ENCODE results near the gene KCTD4.

The KCTD4 gene

DNA sequence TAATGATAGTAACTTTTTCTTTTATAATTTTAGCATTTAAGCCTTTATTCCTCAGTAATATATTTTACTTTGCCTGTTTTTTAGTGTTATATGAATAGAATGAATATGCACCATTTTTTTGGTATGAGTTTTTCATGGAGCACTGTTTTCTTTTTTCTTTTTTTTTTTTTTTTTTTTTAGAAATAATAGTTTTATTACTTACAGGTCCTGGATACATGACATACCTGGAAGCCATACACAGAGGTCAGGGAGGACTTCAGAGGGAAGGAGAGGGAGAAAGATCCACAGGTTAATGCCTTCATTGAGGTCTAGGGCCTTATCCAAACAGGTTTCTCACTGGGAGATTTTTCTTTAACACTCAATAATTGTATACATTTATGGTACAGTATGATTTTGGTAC is 26.4 kb downstream of the KCTD4 start:
- DNase-seq = no peak

- no peak for DNase-seq
These were observed 32.3 kb downstream of the KCTD4 start for GRCh38 chr13:45168555-45168930.

DNA sequence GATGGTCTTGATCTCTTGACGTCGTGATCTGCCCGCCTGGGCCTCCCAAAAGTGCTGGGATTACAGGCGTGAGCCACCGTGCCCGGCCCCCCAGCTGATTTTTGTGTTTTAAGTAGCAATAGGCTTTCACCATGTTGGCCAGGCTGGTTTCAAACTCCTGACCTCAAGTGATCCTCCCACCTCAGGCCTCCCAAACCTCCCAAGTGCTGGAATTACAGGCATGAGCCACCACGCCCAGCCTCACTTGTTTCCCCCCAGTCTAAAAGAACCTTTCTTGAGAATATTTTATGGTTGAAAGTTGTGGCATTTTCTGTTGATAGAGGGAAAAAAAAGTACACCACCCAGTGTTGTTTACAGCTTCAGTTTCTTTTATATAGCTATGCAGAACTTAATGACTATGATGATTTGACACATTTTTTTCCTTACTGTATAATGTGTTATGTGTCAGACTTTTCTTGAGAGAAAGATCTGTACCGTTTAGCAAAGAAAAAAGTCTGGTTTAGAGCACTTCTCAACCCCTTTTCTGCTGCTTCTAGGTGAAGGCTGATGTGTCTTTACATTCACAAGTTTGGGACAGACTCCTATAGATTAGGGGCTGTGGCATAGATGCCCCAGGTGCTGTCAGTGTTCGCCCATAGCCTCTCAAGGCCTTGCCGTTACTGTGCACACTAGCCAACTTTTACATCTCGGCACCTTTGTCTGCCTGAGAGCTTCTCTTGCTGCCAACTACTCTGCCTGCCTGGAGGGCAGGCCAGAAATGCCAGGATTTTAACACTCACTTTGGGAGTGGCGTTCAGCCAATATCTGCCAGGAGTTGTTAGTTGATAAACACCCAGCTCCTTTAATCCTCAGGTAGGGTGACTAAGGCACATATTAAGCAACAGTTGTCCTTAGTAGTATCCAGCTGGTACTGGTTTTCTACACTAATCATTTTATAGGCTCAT is 33.0 kb downstream of the KCTD4 start:
- no peak for DNase-seq

DNA sequence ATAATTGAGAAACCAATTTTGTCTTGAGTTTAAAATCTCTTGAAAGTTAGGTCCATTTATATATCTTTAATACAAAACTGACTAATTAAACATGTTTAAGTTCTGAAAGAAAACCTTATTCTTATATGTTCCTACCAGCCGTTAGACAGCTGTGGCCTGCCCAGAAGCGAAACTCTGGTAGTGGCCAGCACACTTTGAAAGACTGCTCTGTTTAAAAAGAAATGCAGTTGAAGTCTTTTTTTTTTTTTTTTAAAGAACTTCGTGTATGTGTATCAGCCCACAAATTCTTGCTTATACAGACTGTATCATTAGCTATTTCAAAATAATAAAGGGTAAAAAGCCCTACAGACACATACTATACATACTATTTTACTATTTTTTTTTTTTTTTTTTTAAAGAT is 34.0 kb downstream of the KCTD4 start:
- no peak for DNase-seq

DNA sequence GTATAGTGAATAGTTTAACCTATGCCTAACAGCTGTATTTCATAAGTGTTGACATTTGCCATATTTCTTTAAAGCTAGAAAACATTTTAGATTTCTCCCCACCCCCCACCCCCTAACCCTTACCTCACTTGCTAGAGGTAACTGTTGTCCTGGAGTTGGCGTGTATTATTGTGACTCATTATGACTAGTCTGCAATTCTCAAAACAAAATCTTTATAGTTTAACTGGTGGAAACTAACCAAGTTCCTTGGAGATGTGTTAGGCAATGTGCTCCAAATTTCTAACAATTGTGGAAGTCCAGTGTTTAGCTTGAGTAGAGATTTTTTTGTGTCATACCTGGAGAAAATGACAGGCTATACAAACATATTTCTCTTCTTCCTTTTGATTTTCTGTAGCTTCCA is 38.0 kb downstream of the KCTD4 start:
- DNase-seq = no peak

GRCh38 chr13:45162194-45162593 is 38.7 kb downstream of the KCTD4 start:
- DNase-seq = no peak

- no peak for DNase-seq
These were observed 44.1 kb downstream of the KCTD4 start for GRCh38 chr13:45156565-45157361.

DNA sequence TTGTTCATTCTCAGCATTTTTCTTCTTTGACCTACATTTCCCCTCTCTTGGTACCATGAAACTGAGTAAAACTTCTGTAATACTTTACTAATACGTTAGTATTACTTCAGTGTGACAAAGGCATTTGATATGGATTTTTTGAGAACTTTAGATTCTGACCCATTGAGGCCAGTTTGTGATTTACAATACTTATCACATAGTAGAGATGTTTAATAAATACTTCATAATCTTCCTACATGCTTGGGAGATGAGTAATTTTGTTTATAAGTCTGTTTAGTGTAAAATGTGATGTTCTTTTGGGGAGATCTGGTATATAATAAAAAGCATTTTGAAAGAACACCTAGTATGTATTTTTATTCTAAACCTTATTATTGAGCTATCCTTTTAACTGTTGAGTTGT is 50.9 kb downstream of the KCTD4 start:
- DNase-seq = no peak

DNA sequence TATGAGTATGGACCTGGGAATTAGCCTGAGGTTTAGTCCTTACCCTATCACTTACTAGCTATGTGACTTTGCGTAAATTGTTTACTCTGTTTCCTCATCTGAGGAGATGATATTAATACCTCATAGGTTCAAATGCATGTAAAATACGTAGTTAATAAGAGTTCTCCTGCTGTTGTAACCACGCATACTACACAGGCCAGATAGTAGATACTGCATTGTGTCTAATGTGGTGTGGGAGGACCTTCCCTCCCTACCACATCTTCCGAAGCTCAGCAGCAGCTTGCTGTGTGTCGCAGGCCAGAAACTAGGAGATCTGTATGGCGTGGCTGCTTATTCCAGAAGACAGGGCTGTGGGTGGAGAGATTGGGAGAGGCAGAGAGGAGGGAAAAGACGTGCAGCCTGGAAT is 57.5 kb downstream of the KCTD4 start:
- no peak for DNase-seq
